Karpas-422 (cell line): ENCODE data around the gene CMBL. TPM values are rescaled to one million over a fixed set of nuclear protein-coding genes. Genes with fewer than 3 reads are reported as not detected.

Experiments used
- DNase-seq: peaks from one replicate; pipeline ENCODE4 v3.0.0-alpha.2; 2015
- H2AFZ ChIP-seq: fragments of 200-600 bp; sonication (generic); 2 replicates; pipeline ENCODE4 v1.6.1; 2014; ENCODE audit warnings: antibody characterized with exemption, low read length, mixed read lengths
- H3K27ac ChIP-seq: fragments of 200-600 bp; sonication (generic); 2 replicates; pipeline ENCODE4 v1.5.1; 2014; ENCODE audit warnings: mild to moderate bottlenecking, low read length, moderate library complexity
- H3K27me3 ChIP-seq: fragments of 200-600 bp; sonication (generic); 2 replicates; pipeline ENCODE4 v1.6.1; 2014; ENCODE audit warnings: low read length, mixed read lengths
- H3K36me3 ChIP-seq: fragments of 200-600 bp; sonication (generic); 2 replicates; pipeline ENCODE4 v1.6.1; 2014; ENCODE audit warnings: low read length, mixed read lengths; ENCODE audit not compliant: insufficient read depth
- H3K4me1 ChIP-seq: fragments of 200-600 bp; sonication (generic); 2 replicates; pipeline ENCODE4 v1.6.1; 2014; ENCODE audit warnings: mild to moderate bottlenecking, low read length, mixed read lengths
- H3K4me2 ChIP-seq: fragments of 200-600 bp; sonication (generic); 2 replicates; pipeline ENCODE4 v1.6.1; 2014; ENCODE audit warnings: low read length, low read depth, mild to moderate bottlenecking; ENCODE audit not compliant: poor library complexity, severe bottlenecking
- H3K4me3 ChIP-seq: fragments of 200-600 bp; sonication (generic); 2 replicates; pipeline ENCODE4 v1.5.1; 2014; ENCODE audit warnings: mild to moderate bottlenecking, antibody characterized with exemption, low read length, mixed read lengths
- H3K79me2 ChIP-seq: fragments of 200-600 bp; sonication (generic); 2 replicates; pipeline ENCODE4 v1.6.1; 2014; ENCODE audit warnings: mild to moderate bottlenecking, low read length, mixed read lengths
- H3K9ac ChIP-seq: fragments of 200-600 bp; sonication (generic); 2 replicates; pipeline ENCODE4 v1.6.0; 2014; ENCODE audit warnings: low read length
- H3K9me2 ChIP-seq: fragments of 200-600 bp; sonication (generic), shearing (Covaris generic); replicated peaks from 2 replicates; pipeline ENCODE4 v1.6.0; 2014; ENCODE audit warnings: mild to moderate bottlenecking, low read length, moderate library complexity; ENCODE audit not compliant: insufficient read depth
- H3K9me3 ChIP-seq: fragments of 300-700, 200-600 bp; sonication (generic); 2 replicates; pipeline ENCODE4 v1.6.1; 2014; ENCODE audit warnings: low read length, mixed read lengths
- H4K20me1 ChIP-seq: fragments of 200-600 bp; sonication (generic); 2 replicates; pipeline ENCODE4 v1.6.1; 2014; ENCODE audit warnings: mild to moderate bottlenecking, antibody characterized with exemption, low read length, low read depth; ENCODE audit not compliant: insufficient read depth
- total RNA-seq: library from RNA; depleted of rRNA; stranded (reverse); fragments of >200 nt; shearing (Covaris generic); gene quantifications from 2 replicates; pipeline ENCODE4 v1.2.3, GENCODE V29; 2014; ENCODE audit warnings: low replicate concordance

The CMBL gene
- total RNA-seq, 1 experiment from 2014 or later = not detected

DNA sequence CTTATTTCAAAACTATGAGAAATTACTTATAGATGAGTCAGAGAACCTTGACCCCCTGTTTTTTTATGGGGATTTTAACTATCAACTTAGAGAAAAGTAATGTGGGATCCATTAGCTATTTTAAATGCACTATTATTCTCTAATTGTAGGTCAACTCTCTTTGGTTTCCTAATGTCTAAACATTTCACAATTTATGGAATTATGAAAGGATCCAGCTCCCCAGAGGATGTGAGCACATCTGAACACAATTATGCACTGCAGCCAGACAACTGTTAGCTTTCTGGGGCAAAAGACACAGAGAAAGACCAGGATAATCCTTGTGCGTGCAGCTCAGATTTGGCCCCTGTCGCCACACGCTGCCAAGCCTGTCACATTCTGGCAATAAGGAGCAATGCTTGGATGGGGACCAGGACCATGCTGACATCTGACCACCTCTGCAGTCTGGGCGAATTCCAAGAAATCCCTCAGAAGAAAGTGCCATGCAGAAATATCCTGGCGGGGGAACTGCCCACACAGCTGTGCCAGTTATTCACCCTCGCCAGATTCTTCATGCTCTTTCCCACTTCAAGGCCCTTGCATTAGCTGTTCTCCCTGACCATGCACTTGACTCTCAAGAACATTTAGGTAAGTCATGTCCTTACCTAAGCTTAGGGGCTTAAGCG, 22.2 kb upstream of the CMBL start:
- H3K4me3 ChIP-seq = no peak overlapping the region
- H3K27me3 ChIP-seq = no peaks in the 10 kb centered on the region
- H3K4me1 ChIP-seq = no peaks in the 10 kb centered on the region
- H3K79me2 ChIP-seq = no peaks in the 10 kb centered on the region
- H3K27ac ChIP-seq = no peak overlapping the region
- no peaks in the 10 kb centered on the region for H3K9me3 ChIP-seq
- H3K4me2 ChIP-seq = no peak overlapping the region
- no peaks in the 10 kb centered on the region for H3K9me2 ChIP-seq
- H4K20me1 ChIP-seq = no peaks in the 10 kb centered on the region
- H2AFZ ChIP-seq = no peak overlapping the region
- DNase-seq = no peak
- no peak overlapping the region for H3K9ac ChIP-seq
- H3K36me3 ChIP-seq = no peaks in the 10 kb centered on the region

DNA sequence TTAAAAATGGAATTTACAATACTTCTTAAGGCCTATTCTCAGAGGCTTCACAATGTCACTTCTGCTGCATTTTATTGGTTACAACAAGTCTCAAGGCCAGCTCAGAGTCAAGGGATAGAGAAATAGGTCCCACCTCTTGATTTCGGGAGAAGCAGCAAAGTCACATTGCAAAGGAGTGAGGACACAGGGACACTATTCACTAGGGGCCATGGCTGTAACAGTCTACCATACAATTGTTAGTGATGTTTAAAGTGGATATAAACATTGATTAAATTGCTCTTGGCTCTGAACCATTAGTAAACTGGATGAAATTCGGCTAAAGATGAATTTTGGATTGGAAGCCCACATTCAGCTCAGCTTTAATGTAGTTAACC, 21.7 kb upstream of the CMBL start:
- Histone ChIP-seq H3K79me2 (no peaks in the 10 kb centered on the region), H3K4me3 (no peak overlapping the region), H3K27me3 (no peaks in the 10 kb centered on the region), H3K9ac (no peak overlapping the region), H3K4me2 (no peak overlapping the region), H3K27ac (no peak overlapping the region), H3K9me2 (no peaks in the 10 kb centered on the region), H3K36me3 (no peaks in the 10 kb centered on the region), H3K4me1 (no peaks in the 10 kb centered on the region), H4K20me1 (no peaks in the 10 kb centered on the region), H3K9me3 (no peaks in the 10 kb centered on the region), H2AFZ (no peak overlapping the region)
- DNase-seq = no peak

DNA sequence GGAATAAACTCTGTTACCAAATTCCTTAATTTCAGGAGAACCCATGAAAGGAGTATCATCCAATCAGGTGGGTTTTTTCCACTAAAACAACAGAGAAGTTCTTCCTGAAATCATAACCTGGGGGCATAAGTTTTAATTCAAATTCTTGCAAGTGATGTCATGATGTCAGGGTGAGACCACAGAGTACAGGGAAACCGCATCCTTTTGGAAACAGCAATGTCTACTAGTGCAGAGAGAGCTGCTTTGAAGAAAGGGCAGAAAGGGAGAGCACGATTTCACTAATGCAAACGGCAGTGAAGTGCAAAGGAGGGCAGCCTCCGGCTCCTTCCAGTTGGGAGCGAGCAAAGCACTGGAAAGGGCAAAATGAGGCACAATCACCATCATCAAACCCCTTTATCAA, 20.6 kb upstream of the CMBL start:
- H3K9me2 ChIP-seq = no peaks in the 10 kb centered on the region
- no peaks in the 10 kb centered on the region for H3K27me3 ChIP-seq
- no peaks in the 10 kb centered on the region for H3K36me3 ChIP-seq
- H3K4me1 ChIP-seq = peaks cover 5% of the 10 kb centered on the region; the same call in 1 of the 2 replicates
- no peak overlapping the region for H2AFZ ChIP-seq
- H3K4me3 ChIP-seq = no peak overlapping the region
- H3K9ac ChIP-seq = no peak overlapping the region
- H3K27ac ChIP-seq = no peak overlapping the region
- H3K4me2 ChIP-seq = no peak overlapping the region
- no peaks in the 10 kb centered on the region for H4K20me1 ChIP-seq
- DNase-seq = no peak
- no peaks in the 10 kb centered on the region for H3K9me3 ChIP-seq
- no peaks in the 10 kb centered on the region for H3K79me2 ChIP-seq

DNA sequence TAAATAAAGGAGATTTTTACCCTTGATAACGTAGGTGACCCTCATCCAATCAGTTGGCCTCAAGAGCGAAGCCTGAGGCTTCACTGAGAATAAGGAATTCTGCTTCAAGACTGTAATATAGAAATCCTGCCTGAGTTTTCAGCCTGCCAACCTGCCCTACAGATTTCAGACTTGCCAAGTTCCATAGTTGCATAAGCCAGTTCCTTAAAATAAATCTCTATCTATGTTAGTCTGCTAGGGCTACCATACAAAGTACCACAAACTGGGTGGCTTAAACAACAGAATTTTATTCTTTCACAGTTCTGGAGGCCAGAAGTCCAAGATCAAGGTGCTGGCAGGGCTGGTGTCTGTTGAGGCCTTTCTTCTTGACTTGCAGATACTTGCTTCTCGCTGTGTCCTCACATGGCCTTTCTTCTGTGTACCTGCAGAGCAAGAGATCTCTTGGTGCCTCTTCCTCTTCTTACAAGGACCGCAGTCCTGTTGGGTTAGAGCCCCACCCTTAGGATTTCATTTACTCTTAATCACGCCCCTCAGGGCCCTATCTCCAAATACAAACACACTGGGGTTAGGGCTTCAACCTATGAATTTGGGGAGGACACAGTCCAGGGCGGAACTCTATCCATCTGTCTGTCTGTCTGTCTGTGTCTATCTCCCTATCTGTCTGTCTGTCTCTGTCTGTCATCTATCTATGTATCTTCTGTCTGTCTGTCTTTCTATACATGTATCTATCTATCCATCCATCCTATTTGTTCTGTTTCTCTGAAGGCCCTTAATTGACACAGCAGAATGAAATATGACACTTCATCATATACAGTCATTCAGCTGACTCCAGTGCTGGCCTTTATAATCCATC, 17.0 kb upstream of the CMBL start:
- no peaks in the 10 kb centered on the region for H3K9me3 ChIP-seq
- no peaks in the 10 kb centered on the region for H3K36me3 ChIP-seq
- no peaks in the 10 kb centered on the region for H4K20me1 ChIP-seq
- H3K79me2 ChIP-seq = no peaks in the 10 kb centered on the region
- H3K27me3 ChIP-seq = no peaks in the 10 kb centered on the region
- H3K9ac ChIP-seq = no peak overlapping the region
- H3K27ac ChIP-seq = no peak overlapping the region
- H3K4me3 ChIP-seq = no peak overlapping the region
- H3K4me2 ChIP-seq = no peak overlapping the region
- no peak for DNase-seq
- H2AFZ ChIP-seq = no peak overlapping the region
- H3K4me1 ChIP-seq = peaks cover 5% of the 10 kb centered on the region; the same call in 1 of the 2 replicates
- H3K9me2 ChIP-seq = no peaks in the 10 kb centered on the region

DNA sequence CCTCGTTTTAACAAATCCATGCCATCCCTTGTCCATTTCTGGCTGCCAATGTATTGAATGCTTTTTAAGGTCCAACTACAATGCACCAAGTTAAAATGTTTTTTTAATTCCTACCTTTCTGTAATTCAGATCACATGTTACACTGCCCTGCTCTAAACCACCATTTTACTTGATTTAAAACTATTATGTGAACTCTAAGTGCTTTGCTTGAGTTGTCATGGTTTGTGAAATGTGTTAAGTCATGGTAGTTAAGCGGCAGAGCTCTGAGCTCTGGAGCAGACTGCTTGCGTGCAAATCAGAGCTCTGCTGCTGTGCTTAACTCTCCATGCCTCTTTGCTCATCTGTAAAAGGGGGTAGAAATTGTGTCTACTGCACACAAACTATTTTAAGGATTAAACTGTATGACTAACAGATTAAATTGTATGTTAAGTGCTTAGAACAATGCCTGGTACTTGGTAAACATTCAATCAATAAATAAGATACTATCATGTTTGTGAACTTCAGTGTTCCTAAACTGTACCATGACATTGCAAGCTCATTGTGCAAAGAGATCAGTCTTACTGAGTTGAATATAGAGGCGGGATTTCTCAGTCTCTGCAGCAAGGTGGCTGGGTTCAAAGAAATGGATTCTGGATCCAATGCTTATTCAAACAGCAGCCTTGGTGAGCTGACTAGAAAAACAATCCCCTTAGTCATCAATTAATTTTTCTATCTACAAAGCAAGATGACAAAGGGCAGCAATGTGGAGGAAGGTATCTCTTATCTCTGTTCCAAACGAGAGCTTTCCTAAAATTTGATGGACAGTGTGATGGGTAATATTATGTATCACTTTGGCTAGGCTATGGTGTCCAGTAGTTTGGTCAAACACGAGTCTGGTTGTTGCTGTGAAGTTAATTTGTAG, 16.1 kb upstream of the CMBL start:
- Histone ChIP-seq H3K27me3 (no peaks in the 10 kb centered on the region), H3K27ac (no peak overlapping the region), H3K4me1 (peaks cover 5% of the 10 kb centered on the region; the same call in 1 of the 2 replicates), H3K9me2 (no peaks in the 10 kb centered on the region), H3K4me3 (no peak overlapping the region), H3K9me3 (no peaks in the 10 kb centered on the region), H3K9ac (no peak overlapping the region), H3K36me3 (no peaks in the 10 kb centered on the region), H3K79me2 (no peaks in the 10 kb centered on the region), H3K4me2 (no peak overlapping the region), H4K20me1 (no peaks in the 10 kb centered on the region), H2AFZ (no peak overlapping the region)
- DNase-seq = no peak

DNA sequence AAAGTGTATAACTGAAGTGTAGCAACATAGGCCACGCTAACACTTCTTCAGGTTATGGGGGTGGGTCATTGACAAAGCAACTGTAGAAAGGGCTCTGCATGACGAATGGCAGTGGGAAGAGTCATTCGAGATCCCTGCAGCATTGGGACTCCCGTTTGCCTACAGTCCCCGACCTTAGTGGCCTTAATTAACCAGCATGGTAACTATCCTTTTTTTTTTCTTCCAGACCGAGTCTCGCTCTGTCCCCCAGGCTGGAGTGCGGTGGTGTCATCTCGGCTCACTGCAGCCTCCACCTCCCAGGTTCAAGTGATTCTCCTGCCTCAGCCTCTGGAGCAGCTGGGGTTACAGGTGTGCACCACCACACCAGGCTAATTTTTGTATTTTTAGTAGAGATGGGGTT, 14.2 kb upstream of the CMBL start:
- Histone ChIP-seq H3K4me1 (peaks cover 5% of the 10 kb centered on the region; the same call in 1 of the 2 replicates), H3K4me2 (no peak overlapping the region), H3K79me2 (no peaks in the 10 kb centered on the region), H3K27ac (no peak overlapping the region), H3K36me3 (no peaks in the 10 kb centered on the region), H3K4me3 (no peak overlapping the region), H3K9me3 (no peaks in the 10 kb centered on the region), H2AFZ (no peak overlapping the region), H4K20me1 (no peaks in the 10 kb centered on the region), H3K9me2 (no peaks in the 10 kb centered on the region), H3K27me3 (no peaks in the 10 kb centered on the region), H3K9ac (no peak overlapping the region)
- no peak for DNase-seq

DNA sequence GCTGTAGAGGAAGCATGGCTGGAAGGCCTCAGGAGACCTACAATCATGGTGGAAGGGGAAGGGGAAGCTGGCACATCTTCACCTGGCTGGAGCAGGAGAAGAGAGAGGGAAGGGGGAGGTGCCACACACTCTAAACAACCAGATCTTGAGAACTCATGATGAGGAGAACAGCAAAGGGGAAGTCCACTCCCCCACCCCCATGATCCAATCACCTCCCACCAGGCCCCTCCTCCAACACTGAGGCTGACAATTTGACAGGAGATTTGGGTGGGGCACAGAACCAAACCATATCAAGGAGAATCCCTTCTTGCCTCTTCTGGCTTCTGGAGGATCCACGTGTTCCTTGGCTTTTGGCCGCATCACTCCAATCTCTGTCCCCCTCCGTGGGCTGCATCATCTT, 13.1 kb upstream of the CMBL start:
- H3K9ac ChIP-seq = no peak overlapping the region
- no peak overlapping the region for H2AFZ ChIP-seq
- H3K27me3 ChIP-seq = no peaks in the 10 kb centered on the region
- no peak overlapping the region for H3K27ac ChIP-seq
- H3K4me2 ChIP-seq = no peak overlapping the region
- no peaks in the 10 kb centered on the region for H3K9me3 ChIP-seq
- DNase-seq = no peak
- peaks cover 5% of the 10 kb centered on the region; the same call in 1 of the 2 replicates for H3K4me1 ChIP-seq
- H3K36me3 ChIP-seq = no peaks in the 10 kb centered on the region
- H3K9me2 ChIP-seq = no peaks in the 10 kb centered on the region
- no peaks in the 10 kb centered on the region for H3K79me2 ChIP-seq
- no peak overlapping the region for H3K4me3 ChIP-seq
- no peaks in the 10 kb centered on the region for H4K20me1 ChIP-seq
